Mesenchymal stem cell (in vitro differentiated cells and primary cell): ENCODE results near the gene DPP6. TPM values are rescaled to one million over a fixed set of nuclear protein-coding genes. Genes with fewer than 3 reads are reported as not detected.
"Not testable (repeated sequence)": the region's sequence is repeated elsewhere in the genome, so short reads cannot be mapped to it uniquely, and the experiment has no call there.

ENCODE experiments used
- DNase-seq: peaks from one replicate; pipeline ENCODE4 v3.0.0-alpha.2; 2013
- H2AFZ ChIP-seq: one replicate; pipeline ENCODE4 v1.6.1; 2013; ENCODE audit warnings: low read depth, mild to moderate bottlenecking, control low read depth, inconsistent platforms, low read length, moderate library complexity
- H2AK5ac ChIP-seq: 2 replicates; pipeline ENCODE4 v1.6.1; 2013; ENCODE audit warnings: low read length, moderate library complexity, mild to moderate bottlenecking, inconsistent platforms; ENCODE audit not compliant: severe bottlenecking
- H2BK120ac ChIP-seq: one replicate; pipeline ENCODE4 v1.6.1; 2013; ENCODE audit warnings: low read depth, mild to moderate bottlenecking, inconsistent platforms, low read length, moderate library complexity
- H2BK12ac ChIP-seq, 2 experiments: one replicate each; pipeline ENCODE4 v1.6.1; 2013; ENCODE audit warnings: inconsistent platforms in 2 of 2, low read length in 2 of 2, mild to moderate bottlenecking in 2 of 2, moderate library complexity in 2 of 2, control low read depth in 1 of 2
- H2BK15ac ChIP-seq: one replicate; pipeline ENCODE4 v1.6.1; 2013; ENCODE audit warnings: mild to moderate bottlenecking, low read depth, inconsistent platforms; ENCODE audit not compliant: poor library complexity, severe bottlenecking
- H2BK5ac ChIP-seq: 2 replicates; pipeline ENCODE4 v1.6.1; 2013; ENCODE audit warnings: low read depth, mild to moderate bottlenecking, low read length, control low read depth, inconsistent platforms; ENCODE audit not compliant: poor library complexity, severe bottlenecking
- H3K14ac ChIP-seq, 2 experiments: one replicate each; pipeline ENCODE4 v1.6.1; 2013; ENCODE audit warnings: inconsistent platforms in 2 of 2, low read length in 2 of 2, control low read depth in 1 of 2, mild to moderate bottlenecking in 1 of 2, moderate library complexity in 1 of 2
- H3K18ac ChIP-seq, 2 experiments: one replicate each; pipeline ENCODE4 v1.6.1; 2013; ENCODE audit warnings: inconsistent platforms in 2 of 2, low read length in 2 of 2, control low read depth in 1 of 2, low read depth in 1 of 2, mild to moderate bottlenecking in 1 of 2
- H3K23ac ChIP-seq, 2 experiments: one replicate each; pipeline ENCODE4 v1.6.1; 2013; ENCODE audit warnings: inconsistent platforms in 2 of 2, low read length in 2 of 2, mild to moderate bottlenecking in 2 of 2, moderate library complexity in 2 of 2, control low read depth in 1 of 2
- H3K27ac ChIP-seq: 2 replicates; pipeline ENCODE4 v1.5.1; 2013; ENCODE audit warnings: mild to moderate bottlenecking, moderate library complexity, low read length, control low read depth, inconsistent platforms; ENCODE audit not compliant: poor library complexity, severe bottlenecking
- H3K27me3 ChIP-seq, 2 experiments: 2 replicates each; pipeline versions ENCODE4 v1.6.1 to v1.7.0; 2013; ENCODE audit warnings: low read length in 2 of 2, mild to moderate bottlenecking in 2 of 2, moderate library complexity in 2 of 2, control low read depth in 1 of 2, inconsistent platforms in 1 of 2; ENCODE audit not compliant: control insufficient read depth in 1 of 2, insufficient read depth in 1 of 2
- H3K36me3 ChIP-seq, 2 experiments: 2 replicates each; pipeline versions ENCODE4 v1.6.1 to v1.7.0; 2013; ENCODE audit warnings: low read length in 2 of 2, control low read depth in 1 of 2, inconsistent platforms in 1 of 2, low read depth in 1 of 2, mild to moderate bottlenecking in 1 of 2; ENCODE audit not compliant: insufficient read depth in 2 of 2, control insufficient read depth in 1 of 2
- H3K4ac ChIP-seq, 2 experiments: one replicate each; pipeline ENCODE4 v1.6.1; 2013; ENCODE audit warnings: inconsistent platforms in 2 of 2, low read length in 2 of 2, mild to moderate bottlenecking in 2 of 2, moderate library complexity in 2 of 2, control low read depth in 1 of 2, low read depth in 1 of 2
- H3K4me1 ChIP-seq: 2 replicates; pipeline ENCODE4 v1.6.1; 2013; ENCODE audit warnings: low read depth, low read length, control low read depth; ENCODE audit not compliant: control insufficient read depth, insufficient read depth
- H3K4me2 ChIP-seq: 2 replicates; pipeline ENCODE4 v1.6.1; 2013; ENCODE audit warnings: low read length, mild to moderate bottlenecking, inconsistent platforms; ENCODE audit not compliant: poor library complexity, severe bottlenecking
- H3K4me3 ChIP-seq, 2 experiments: 2 replicates each; pipeline versions ENCODE4 v1.5.1 to v1.7.0; 2013; ENCODE audit warnings: low read length in 2 of 2, mild to moderate bottlenecking in 2 of 2, control low read depth in 1 of 2, low read depth in 1 of 2; ENCODE audit not compliant: insufficient read depth in 1 of 2
- H3K79me1 ChIP-seq: replicated peaks from 2 replicates; pipeline ENCODE4 v1.6.1; 2013; ENCODE audit warnings: mild to moderate bottlenecking, control low read depth, low read length, inconsistent platforms; ENCODE audit not compliant: poor library complexity, severe bottlenecking
- H3K9ac ChIP-seq: 2 replicates; pipeline ENCODE4 v1.7.0; 2013; ENCODE audit warnings: mild to moderate bottlenecking, low read length, moderate library complexity
- H3K9me3 ChIP-seq: 2 replicates; pipeline ENCODE4 v1.7.0; 2013; ENCODE audit warnings: mild to moderate bottlenecking, low read length; ENCODE audit not compliant: control insufficient read depth
- H4K8ac ChIP-seq: one replicate; pipeline ENCODE4 v1.6.1; 2013; ENCODE audit warnings: inconsistent platforms, mild to moderate bottlenecking, low read length, moderate library complexity
- H4K91ac ChIP-seq: one replicate; pipeline ENCODE4 v1.6.1; 2013; ENCODE audit warnings: mild to moderate bottlenecking, low read length, inconsistent platforms
- WGBS: methylation state at CpG from one replicate; pipeline ENCODE4 v1.1.7; 2013; ENCODE audit warnings: mixed read lengths; 5-methylcytosine and 5-hydroxymethylcytosine counted together
- polyA plus RNA-seq, 2 experiments: library from polyadenylated mRNA; stranded (reverse); fragments of 200-250 nt; gene quantifications; one replicate each; pipeline ENCODE4 v1.2.3, GENCODE V29; 2013

The DPP6 gene
- not detected for polyA plus RNA-seq (2013, experiment 1 of 2)
- not detected for polyA plus RNA-seq (2013, experiment 2 of 2)

- not testable (repeated sequence) for H3K79me1 ChIP-seq, H3K4ac ChIP-seq, H3K9me3 ChIP-seq, H3K27me3 ChIP-seq, H3K14ac ChIP-seq, H2AFZ ChIP-seq, H3K4me1 ChIP-seq, H3K23ac ChIP-seq, H2BK15ac ChIP-seq, H4K8ac ChIP-seq, H4K91ac ChIP-seq, H2AK5ac ChIP-seq, DNase-seq, H2BK12ac ChIP-seq, H3K4me3 ChIP-seq, H2BK5ac ChIP-seq, H3K9ac ChIP-seq, H3K36me3 ChIP-seq, H3K4me2 ChIP-seq, H2BK120ac ChIP-seq, H3K18ac ChIP-seq, H3K27ac ChIP-seq
- WGBS: 3% methylated on average over 15 of the region's 81 CpGs
Observed at GRCh38 chr7:154051643-154052529, at the start of gene DPP6. DPP6 (plus strand) TSS chr7:154052398.

GRCh38 chr7:154009423-154009911 lies 42.7 kb upstream of the DPP6 start:
- H2AFZ ChIP-seq, H4K8ac ChIP-seq, H3K23ac ChIP-seq, H3K36me3 ChIP-seq, H2BK5ac ChIP-seq, H4K91ac ChIP-seq, H3K9me3 ChIP-seq, H3K14ac ChIP-seq, DNase-seq, H2BK120ac ChIP-seq, H2BK15ac ChIP-seq, H2AK5ac ChIP-seq, H3K4me3 ChIP-seq, H3K9ac ChIP-seq, H3K27me3 ChIP-seq, H3K27ac ChIP-seq, H3K4me2 ChIP-seq, H3K18ac ChIP-seq, H3K4me1 ChIP-seq, H2BK12ac ChIP-seq, H3K4ac ChIP-seq, H3K79me1 ChIP-seq: not testable (repeated sequence)
- no CpG with 5 or more reads among the region's 3 CpGs for WGBS

GRCh38 chr7:154010726-154011568 lies 41.3 kb upstream of the DPP6 start:
- not testable (repeated sequence) for H2AK5ac ChIP-seq, H2BK5ac ChIP-seq
- WGBS: 74% methylated on average over 1 of the region's 4 CpGs

GRCh38 chr7:154012800-154013199 lies 39.4 kb upstream of the DPP6 start:
- H3K4me3 ChIP-seq, H3K9me3 ChIP-seq, H3K4ac ChIP-seq, H3K4me2 ChIP-seq, H2BK5ac ChIP-seq, H3K27me3 ChIP-seq, H2AK5ac ChIP-seq, H3K27ac ChIP-seq, H3K23ac ChIP-seq, H3K14ac ChIP-seq, H4K91ac ChIP-seq, H2BK120ac ChIP-seq, H3K18ac ChIP-seq, H2AFZ ChIP-seq, H3K79me1 ChIP-seq, H4K8ac ChIP-seq, DNase-seq, H3K36me3 ChIP-seq, H3K4me1 ChIP-seq, H3K9ac ChIP-seq, H2BK15ac ChIP-seq, H2BK12ac ChIP-seq: not testable (repeated sequence)
- 32% methylated on average over 2 of the region's 3 CpGs for WGBS

More at GRCh38 chr7:154010726-154011568, 41.3 kb upstream of the DPP6 start:
- H3K9ac ChIP-seq, DNase-seq, H3K23ac ChIP-seq, H2BK12ac ChIP-seq, H2BK15ac ChIP-seq, H3K27ac ChIP-seq, H3K79me1 ChIP-seq, H2AFZ ChIP-seq, H2BK120ac ChIP-seq, H3K9me3 ChIP-seq, H4K91ac ChIP-seq, H3K36me3 ChIP-seq, H3K18ac ChIP-seq, H3K4me1 ChIP-seq, H4K8ac ChIP-seq, H3K4ac ChIP-seq, H3K27me3 ChIP-seq, H3K4me3 ChIP-seq, H3K14ac ChIP-seq, H3K4me2 ChIP-seq: not testable (repeated sequence)
